Esophagus (tissue), 2 donors: ENCODE data around the gene WDR47. TPM values are rescaled to one million over a fixed set of nuclear protein-coding genes. Genes with fewer than 3 reads are reported as not detected.

Experiments used
- polyA plus RNA-seq, 2 donors: library from polyadenylated mRNA; stranded (reverse); fragments of 200-250 nt; gene quantifications; one replicate each; pipeline ENCODE4 v1.2.3, GENCODE V29; 2013
- donor health status: healthy with polysubstance abuse.
- donor health status: Bipolar disorder and iron deficiency.

Gene WDR47
- polyA plus RNA-seq, 2 donors, result 6.4 to 8.4 TPM

Other genes starting within 250 kb of the WDR47 start
- gene AKNAD1, start 185.0 kb downstream of the WDR47 start, polyA plus RNA-seq, result 1 to 10 TPM in 1 of 2 donors, under 1 TPM in 1; 0.98 to 3.3 TPM
- 10 to 100 TPM; 30.3 to 40.8 TPM for gene GPSM2, start 165.1 kb downstream of the WDR47 start, polyA plus RNA-seq
- 1 to 10 TPM; 5.3 to 7.8 TPM for gene CLCC1, start 78.6 kb downstream of the WDR47 start, polyA plus RNA-seq
- 10 to 100 TPM; 20.2 to 33.9 TPM for gene TAF13, start 33.9 kb upstream of the WDR47 start, polyA plus RNA-seq
- gene TMEM167B, start 48.7 kb upstream of the WDR47 start, polyA plus RNA-seq, result 10 to 100 TPM in 1 of 2 donors, 1 to 10 TPM in 1; 7.7 to 14.7 TPM
- under 1 TPM; 0.24 to 0.25 TPM for gene ELAPOR1, start 72.0 kb upstream of the WDR47 start, polyA plus RNA-seq
- gene SARS1, start 171.8 kb upstream of the WDR47 start, polyA plus RNA-seq, result 100 to 1,000 TPM in 1 of 2 donors, 10 to 100 TPM in 1; 31.4 to 124 TPM
- gene CELSR2, start 207.4 kb upstream of the WDR47 start, polyA plus RNA-seq, result 10 to 100 TPM; 17.4 to 19.4 TPM
- 10 to 100 TPM in 1 of 2 donors, 1 to 10 TPM in 1; 6.3 to 10.4 TPM for gene PSRC1, start 241.0 kb upstream of the WDR47 start, polyA plus RNA-seq